Glutamatergic neuron (in vitro differentiated cells): ENCODE data around the gene LYPD4. TPM values are rescaled to one million over a fixed set of nuclear protein-coding genes. Genes with fewer than 3 reads are reported as not detected.

Source experiments
- DNase-seq: peaks from one replicate; pipeline ENCODE4 v3.0.0; 2022
- H3K27ac Mint-ChIP-seq: one replicate; pipeline ENCODE4 v1.8.0; 2020; ENCODE audit warnings: mild to moderate bottlenecking, mixed read lengths, inconsistent platforms; ENCODE audit not compliant: unreplicated experiment
- H3K27me3 Mint-ChIP-seq: one replicate; pipeline ENCODE4 v1.8.0; 2020; ENCODE audit warnings: mild to moderate bottlenecking, moderate library complexity, mixed read lengths, inconsistent platforms; ENCODE audit not compliant: unreplicated experiment
- H3K36me3 Mint-ChIP-seq: one replicate; pipeline ENCODE4 v1.8.0; 2020; ENCODE audit warnings: mild to moderate bottlenecking, mixed read lengths, inconsistent platforms; ENCODE audit not compliant: unreplicated experiment
- H3K4me1 Mint-ChIP-seq: one replicate; pipeline ENCODE4 v1.8.0; 2020; ENCODE audit warnings: mild to moderate bottlenecking, low read depth, mixed read lengths, inconsistent platforms; ENCODE audit not compliant: unreplicated experiment
- H3K4me3 Mint-ChIP-seq: one replicate; pipeline ENCODE4 v1.8.0; 2020; ENCODE audit warnings: mild to moderate bottlenecking, mixed read lengths, inconsistent platforms; ENCODE audit not compliant: unreplicated experiment
- H3K9me3 Mint-ChIP-seq: one replicate; pipeline ENCODE4 v1.8.0; 2020; ENCODE audit warnings: mild to moderate bottlenecking, moderate library complexity, mixed read lengths, inconsistent platforms; ENCODE audit not compliant: unreplicated experiment
- total RNA-seq: library from RNA; stranded (reverse); fragmentation: NEBNext Ultra II Directional; extraction: Animal tissue kit (Norgen Biotek cat#: 25700); gene quantifications from one replicate; pipeline ENCODE4 v1.2.1, GENCODE V29; 2021; ENCODE audit not compliant: unreplicated experiment
- TF ChIP-seq, protein P1 (sequence below): fragments of 200-600 bp; sonication (generic); IDR thresholded peaks from one replicate; pipeline ENCODE4 v1.5.0; 2021; ENCODE audit not compliant: partially characterized antibody, unreplicated experiment

LYPD4 gene
- total RNA-seq, 1 donor from 2014 or later = not detected

DNA sequence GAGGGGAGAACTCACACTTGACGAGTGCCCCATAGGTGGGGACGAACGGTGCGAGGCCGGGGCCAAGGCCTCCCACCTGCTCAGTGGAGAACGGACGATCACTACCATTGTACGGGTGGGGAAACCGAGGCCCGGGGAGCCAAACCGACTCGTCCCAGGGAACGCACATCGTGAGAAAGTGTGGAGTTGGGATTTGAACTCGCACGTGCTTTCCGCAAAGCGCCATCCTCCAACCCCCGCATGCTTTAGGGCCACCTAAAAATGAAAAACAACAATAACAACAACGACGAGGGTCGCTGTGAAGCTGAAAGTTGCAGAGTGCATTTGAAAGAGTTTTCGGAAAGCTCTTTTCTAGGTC lies 39.0 kb upstream of the LYPD4 start:
- no peak for DNase-seq
- Mint-ChIP-seq H3K27me3 (peaks cover 9% of the 10 kb centered on the region), H3K4me1 (peaks cover 11% of the 10 kb centered on the region), H3K36me3 (no peaks in the 10 kb centered on the region), H3K9me3 (peaks cover 7% of the 10 kb centered on the region), H3K4me3 (peak overlapping the region; percentile 94), H3K27ac (peak overlapping the region; percentile 75)
- TF ChIP-seq, protein P1, sequence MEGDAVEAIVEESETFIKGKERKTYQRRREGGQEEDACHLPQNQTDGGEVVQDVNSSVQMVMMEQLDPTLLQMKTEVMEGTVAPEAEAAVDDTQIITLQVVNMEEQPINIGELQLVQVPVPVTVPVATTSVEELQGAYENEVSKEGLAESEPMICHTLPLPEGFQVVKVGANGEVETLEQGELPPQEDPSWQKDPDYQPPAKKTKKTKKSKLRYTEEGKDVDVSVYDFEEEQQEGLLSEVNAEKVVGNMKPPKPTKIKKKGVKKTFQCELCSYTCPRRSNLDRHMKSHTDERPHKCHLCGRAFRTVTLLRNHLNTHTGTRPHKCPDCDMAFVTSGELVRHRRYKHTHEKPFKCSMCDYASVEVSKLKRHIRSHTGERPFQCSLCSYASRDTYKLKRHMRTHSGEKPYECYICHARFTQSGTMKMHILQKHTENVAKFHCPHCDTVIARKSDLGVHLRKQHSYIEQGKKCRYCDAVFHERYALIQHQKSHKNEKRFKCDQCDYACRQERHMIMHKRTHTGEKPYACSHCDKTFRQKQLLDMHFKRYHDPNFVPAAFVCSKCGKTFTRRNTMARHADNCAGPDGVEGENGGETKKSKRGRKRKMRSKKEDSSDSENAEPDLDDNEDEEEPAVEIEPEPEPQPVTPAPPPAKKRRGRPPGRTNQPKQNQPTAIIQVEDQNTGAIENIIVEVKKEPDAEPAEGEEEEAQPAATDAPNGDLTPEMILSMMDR = no peak

DNA sequence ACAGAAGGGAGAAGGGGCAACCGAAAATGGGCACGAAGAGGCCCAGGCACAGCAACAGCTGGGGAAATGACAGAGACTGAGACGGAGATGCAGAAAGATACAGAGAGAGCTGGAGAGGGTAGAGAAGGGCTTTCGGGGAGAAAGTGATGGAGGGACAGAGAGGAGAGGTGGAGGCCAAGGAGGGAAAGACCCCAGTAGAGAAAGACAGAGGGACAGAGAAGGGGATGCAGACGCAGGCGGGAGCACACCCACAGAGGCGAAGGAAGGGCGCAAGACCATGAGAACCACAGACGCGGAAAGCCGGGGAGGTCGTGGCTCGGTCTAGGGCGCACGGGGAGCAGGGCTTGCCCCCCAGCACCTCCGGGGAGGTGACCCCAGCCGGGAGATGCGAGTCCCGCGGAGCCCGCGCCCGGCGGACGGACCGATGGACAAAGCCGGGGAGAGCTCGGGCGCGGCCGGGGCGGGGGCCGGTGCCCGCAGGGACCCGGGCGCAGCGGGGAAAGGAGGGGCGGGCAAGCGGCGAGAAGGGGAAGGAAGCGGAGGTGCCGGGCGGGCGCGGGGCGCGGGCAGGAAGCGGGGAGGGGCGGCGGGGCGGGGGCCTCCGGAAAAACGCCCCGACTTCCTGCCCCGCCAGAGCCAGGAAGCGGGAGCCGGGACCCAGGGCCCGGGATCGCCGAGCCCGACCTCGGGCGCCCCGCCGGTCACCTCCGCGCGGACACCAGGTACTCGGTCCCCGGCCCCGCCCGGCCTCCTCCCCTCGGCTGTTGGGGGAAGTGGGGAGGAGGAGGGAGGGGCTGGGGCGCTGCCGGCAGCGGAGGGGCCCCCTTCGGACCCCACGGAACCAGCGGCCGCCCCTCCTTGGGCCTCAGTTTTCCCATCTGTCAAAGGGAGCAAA lies 38.3 kb upstream of the LYPD4 start, which contains the start of gene ARHGEF1:
Gene ARHGEF1 (plus strand): TSS at position 617 of the 895 bp plus-strand sequence. CDS start 4,899 bp downstream, outside the sequence.
- no peaks in the 10 kb centered on the region for H3K36me3 Mint-ChIP-seq
- H3K4me3 Mint-ChIP-seq = peak within 1 kb of the TSS; percentile 98
- TF ChIP-seq, protein P1 = no peak
- H3K4me1 Mint-ChIP-seq = peaks cover 9% of the 10 kb centered on the region
- peaks cover 9% of the 10 kb centered on the region for H3K27me3 Mint-ChIP-seq
- H3K9me3 Mint-ChIP-seq = peaks cover 5% of the 10 kb centered on the region
- H3K27ac Mint-ChIP-seq = peak within 1 kb of the TSS; percentile 91
- DNase-seq = peak; percentile 44

DNA sequence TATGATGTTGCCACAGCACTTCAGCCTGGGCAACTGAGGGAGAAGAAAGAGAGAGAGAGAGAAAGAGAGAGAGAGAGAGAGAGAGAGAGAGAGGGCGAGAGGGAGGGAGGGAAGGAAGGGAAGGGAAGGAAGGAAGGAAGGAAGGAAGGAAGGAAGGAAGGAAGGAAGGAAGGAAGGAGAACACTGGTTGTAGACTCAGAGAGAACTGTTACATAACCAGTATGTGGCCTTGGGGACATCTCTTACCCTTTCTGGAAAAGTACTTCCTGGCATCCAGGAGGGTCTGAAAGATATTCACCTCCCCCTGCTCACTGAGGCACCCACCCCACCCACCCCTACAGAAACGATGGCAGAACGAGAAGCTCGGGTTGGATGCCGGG lies 35.8 kb upstream of the LYPD4 start:
- H3K27me3 Mint-ChIP-seq = peaks cover 7% of the 10 kb centered on the region
- no peak for DNase-seq
- no peaks in the 10 kb centered on the region for H3K36me3 Mint-ChIP-seq
- TF ChIP-seq, protein P1 = no peak
- peaks cover 6% of the 10 kb centered on the region for H3K4me1 Mint-ChIP-seq
- H3K9me3 Mint-ChIP-seq = peaks cover 5% of the 10 kb centered on the region
- no peak overlapping the region for H3K27ac Mint-ChIP-seq
- no peak overlapping the region for H3K4me3 Mint-ChIP-seq

DNA sequence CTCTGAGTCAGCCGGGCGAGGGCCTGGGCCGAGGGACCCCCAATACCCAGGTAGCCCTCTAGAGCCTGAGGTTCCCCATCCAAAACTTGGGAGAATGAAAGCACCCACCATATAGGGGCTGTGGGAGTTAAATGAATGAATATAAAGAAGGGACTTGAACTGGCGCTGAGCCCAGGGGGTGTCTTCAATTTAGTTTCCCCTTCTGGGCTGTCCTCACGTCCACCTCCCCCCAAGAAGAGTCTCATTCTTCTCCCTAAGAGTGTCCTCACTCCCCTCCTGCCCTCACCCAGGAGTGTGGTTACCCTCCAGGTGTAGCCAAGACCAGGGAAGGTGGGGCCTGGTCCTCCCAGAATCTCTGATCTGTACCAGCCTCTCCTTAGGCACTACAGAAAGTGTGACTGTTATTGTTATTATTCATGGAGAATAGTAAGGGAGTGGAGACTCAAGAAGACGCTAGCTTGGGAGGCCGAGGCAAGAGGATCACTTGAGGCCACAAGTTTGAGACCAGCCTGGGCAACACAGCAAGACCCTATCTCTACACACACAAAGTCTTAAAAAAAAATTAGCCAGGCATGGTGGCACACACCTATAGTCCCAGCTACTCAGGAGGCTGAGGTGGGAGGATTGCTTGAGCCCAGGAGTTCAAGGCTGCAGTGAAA lies 35.3 kb upstream of the LYPD4 start:
- Mint-ChIP-seq H3K4me3 (no peak overlapping the region), H3K36me3 (no peaks in the 10 kb centered on the region), H3K4me1 (peaks cover 5% of the 10 kb centered on the region), H3K9me3 (peaks cover 4% of the 10 kb centered on the region), H3K27ac (no peak overlapping the region), H3K27me3 (peaks cover 7% of the 10 kb centered on the region)
- DNase-seq = no peak
- TF ChIP-seq, protein P1 = no peak

DNA sequence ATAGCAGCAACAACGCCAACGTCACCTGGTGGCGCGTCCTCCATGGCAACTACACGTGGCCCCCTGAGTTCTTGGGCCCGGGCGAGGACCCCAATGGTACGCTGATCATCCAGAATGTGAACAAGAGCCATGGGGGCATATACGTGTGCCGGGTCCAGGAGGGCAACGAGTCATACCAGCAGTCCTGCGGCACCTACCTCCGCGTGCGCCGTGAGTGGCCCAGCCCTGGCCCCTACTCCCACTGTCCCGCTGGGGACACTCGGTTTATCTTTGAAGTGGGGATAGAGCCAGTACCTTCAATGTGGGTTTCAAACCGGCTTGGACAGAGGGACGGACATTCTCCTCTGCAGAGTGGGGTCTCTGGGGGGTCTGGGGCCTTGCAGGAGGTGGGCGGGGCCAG lies 34.6 kb upstream of the LYPD4 start:
- peaks cover 5% of the 10 kb centered on the region for H3K4me1 Mint-ChIP-seq
- no peaks in the 10 kb centered on the region for H3K36me3 Mint-ChIP-seq
- TF ChIP-seq, protein P1 = no peak
- peaks cover 7% of the 10 kb centered on the region for H3K27me3 Mint-ChIP-seq
- no peak overlapping the region for H3K27ac Mint-ChIP-seq
- H3K9me3 Mint-ChIP-seq = peaks cover 4% of the 10 kb centered on the region
- no peak overlapping the region for H3K4me3 Mint-ChIP-seq
- DNase-seq = no peak
